Psoas muscle (tissue), 8 donors: Measurements from ENCODE around the gene TRIM17. TPM values are rescaled to one million over a fixed set of nuclear protein-coding genes. Genes with fewer than 3 reads are reported as not detected.
A peak's percentile ranks its signal among the peaks of the same experiment; 100 is the strongest.

Source experiments
- ATAC-seq, 4 donors: fragments of 200-7000 bp; cut with Tn5 transposase; one replicate each; pipeline ENCODE4 v1.9.1; 2020; ENCODE audit warnings: moderate library complexity in 3 of 4, mild to moderate bottlenecking in 2 of 4
- DNase-seq, 2 donors: peaks; one replicate each; pipeline ENCODE4 v3.0.0-alpha.2; 2020
- H3K27ac ChIP-seq: fragments of 200-600 bp; one replicate; pipeline ENCODE4 v1.8.0; 2022
- H3K27me3 ChIP-seq, 3 donors: fragments of 200-600 bp in 1 of 3; one replicate each; pipeline versions ENCODE4 v1.6.1 to v1.8.0; 2013 to 2022; ENCODE audit warnings: low read length in 2 of 3, mild to moderate bottlenecking in 2 of 3, moderate library complexity in 1 of 3; ENCODE audit not compliant: insufficient read depth in 3 of 3
- H3K36me3 ChIP-seq, 2 donors: fragments of 200-600 bp in 1 of 2; one replicate each; pipeline versions ENCODE4 v1.6.1 to v1.8.0; 2013 to 2022; ENCODE audit warnings: low read depth in 1 of 2, mild to moderate bottlenecking in 1 of 2, moderate library complexity in 1 of 2; ENCODE audit not compliant: insufficient read depth in 1 of 2
- H3K4me1 ChIP-seq: fragments of 200-600 bp; one replicate; pipeline ENCODE4 v1.8.0; 2022
- H3K4me3 ChIP-seq: fragments of 200-600 bp; one replicate; pipeline ENCODE4 v1.8.0; 2022; ENCODE audit warnings: mild to moderate bottlenecking
- H3K9me3 ChIP-seq: fragments of 200-600 bp; one replicate; pipeline ENCODE4 v1.8.0; 2022
- WGBS, 3 donors: extraction: QIAGEN DNeasy Blood & Tissue Kit; methylation state at CpG; one replicate each; pipeline versions ENCODE4 v1.1.6 to v1.1.7; 2013; 5-methylcytosine and 5-hydroxymethylcytosine counted together
- intact Hi-C, 2 donors: fragments of 100-400 bp; cut with DNase I; formaldehyde crosslinking; loops; one replicate each; pipeline versions ENCODE4 v1.11.0 to v1.14.2; 2022
- polyA plus RNA-seq, 3 donors: library from polyadenylated mRNA; stranded (reverse); fragments of 200-250 nt; gene quantifications; one replicate each; pipeline ENCODE4 v1.2.3, GENCODE V29; 2013
- total RNA-seq, 4 donors: library from RNA; stranded (reverse); fragmentation: NEBNext Ultra II Directional in 2 of 4; extraction: Animal tissue kit (Norgen Biotek cat#: 25700) in 2 of 4; gene quantifications; one replicate each; pipeline versions ENCODE4 v1.2.1 to v1.2.4, GENCODE V29; 2021 to 2023
- TF ChIP-seq, protein P1 (sequence below): fragments of 200-600 bp; IDR thresholded peaks from one replicate; pipeline ENCODE4 v1.8.0; 2022; ENCODE audit warnings: antibody characterized with exemption
- donor health status: healthy with polysubstance abuse.
- donor health status: DM: no; HTN: no; CAD: no; lungs with moderate emphysema.
- donor health status: Bipolar disorder and iron deficiency.
- donor health status: healthy.
- donor health status: DM: yes; HTN: yes; CAD: no.
- donor health status: DM: no; HTN: no; CAD: no.
- donor health status: DM: no; HTN: no; CAD: no.
- donor health status: DM: yes; HTN: yes; CAD: no.

The TRIM17 gene
- total and polyA plus RNA-seq, 7 donors = 0.03 TPM; not detected in 6

DNA sequence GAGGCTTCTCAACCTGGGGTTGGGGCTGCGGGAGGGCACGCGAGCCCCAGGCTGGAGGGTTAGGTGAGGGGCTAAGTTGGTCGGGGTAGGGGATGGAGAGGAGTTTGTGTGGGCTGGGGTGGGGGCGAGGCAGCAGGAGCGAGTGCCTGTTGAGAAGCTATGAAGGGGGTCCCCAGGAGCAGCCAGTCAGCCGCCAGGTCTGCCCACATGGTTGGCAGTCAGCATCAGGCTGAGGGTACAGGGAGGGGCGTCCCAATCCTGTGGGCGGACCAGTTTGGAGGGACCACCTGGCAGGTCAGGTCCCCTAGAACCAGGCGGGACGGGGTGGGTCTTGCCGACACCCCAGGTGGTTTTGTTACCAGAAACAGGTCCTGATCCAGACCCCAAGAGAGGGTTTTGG lies 400 bp upstream of the TRIM17 start:
- Histone ChIP-seq H3K36me3 (no peaks in the 10 kb centered on the region), H3K4me3 (no peak overlapping the region), H3K9me3 (no peaks in the 10 kb centered on the region), H3K27me3 (peaks cover 0 to 35% (median 13%) of the 10 kb centered on the region in 3 donors), H3K4me1 (peaks cover 5% of the 10 kb centered on the region), H3K27ac (no peak overlapping the region)
- ATAC-seq = peak in 2 of 4 donors; percentile 2 to 5
- WGBS, 3 donors = 18 to 28% (median 26%) methylated on average over 11 to 12 of the region's 12 CpGs
- TF ChIP-seq, protein P1, sequence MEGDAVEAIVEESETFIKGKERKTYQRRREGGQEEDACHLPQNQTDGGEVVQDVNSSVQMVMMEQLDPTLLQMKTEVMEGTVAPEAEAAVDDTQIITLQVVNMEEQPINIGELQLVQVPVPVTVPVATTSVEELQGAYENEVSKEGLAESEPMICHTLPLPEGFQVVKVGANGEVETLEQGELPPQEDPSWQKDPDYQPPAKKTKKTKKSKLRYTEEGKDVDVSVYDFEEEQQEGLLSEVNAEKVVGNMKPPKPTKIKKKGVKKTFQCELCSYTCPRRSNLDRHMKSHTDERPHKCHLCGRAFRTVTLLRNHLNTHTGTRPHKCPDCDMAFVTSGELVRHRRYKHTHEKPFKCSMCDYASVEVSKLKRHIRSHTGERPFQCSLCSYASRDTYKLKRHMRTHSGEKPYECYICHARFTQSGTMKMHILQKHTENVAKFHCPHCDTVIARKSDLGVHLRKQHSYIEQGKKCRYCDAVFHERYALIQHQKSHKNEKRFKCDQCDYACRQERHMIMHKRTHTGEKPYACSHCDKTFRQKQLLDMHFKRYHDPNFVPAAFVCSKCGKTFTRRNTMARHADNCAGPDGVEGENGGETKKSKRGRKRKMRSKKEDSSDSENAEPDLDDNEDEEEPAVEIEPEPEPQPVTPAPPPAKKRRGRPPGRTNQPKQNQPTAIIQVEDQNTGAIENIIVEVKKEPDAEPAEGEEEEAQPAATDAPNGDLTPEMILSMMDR = no peak
- DNase-seq = no peak
- intact Hi-C loops = no loop called here

GRCh38 chr1:228415853-228416216 lies 826 bp downstream of the TRIM17 start:
- H3K36me3 ChIP-seq = no peaks in the 10 kb centered on the region
- peak overlapping the region; percentile 55 for H3K4me3 ChIP-seq
- WGBS, 3 donors = 17 to 27% (median 22%) methylated on average over 23 of the region's 23 CpGs
- ATAC-seq = peak in 3 of 4 donors; percentile 2 to 16 (median 4)
- H3K27ac ChIP-seq = no peak overlapping the region
- no peaks in the 10 kb centered on the region for H3K9me3 ChIP-seq
- H3K4me1 ChIP-seq = peaks cover 5% of the 10 kb centered on the region
- DNase-seq = no peak
- H3K27me3 ChIP-seq = peaks cover 0 to 35% (median 13%) of the 10 kb centered on the region in 3 donors
- intact Hi-C loops = no loop called here
- TF ChIP-seq, protein P1 = no peak

GRCh38 chr1:228415221-228415620 lies 1.4 kb downstream of the TRIM17 start:
- TF ChIP-seq, protein P1 = no peak
- peaks cover 5% of the 10 kb centered on the region for H3K4me1 ChIP-seq
- H3K27me3 ChIP-seq = peaks cover 0 to 35% (median 13%) of the 10 kb centered on the region in 3 donors
- no peak overlapping the region for H3K27ac ChIP-seq
- WGBS, 3 donors = 39 to 61% (median 53%) methylated on average over 6 to 7 of the region's 7 CpGs
- H3K36me3 ChIP-seq = no peaks in the 10 kb centered on the region
- no peak for ATAC-seq
- no peaks in the 10 kb centered on the region for H3K9me3 ChIP-seq
- DNase-seq = no peak
- intact Hi-C loops = no loop called here
- H3K4me3 ChIP-seq = no peak overlapping the region

DNA sequence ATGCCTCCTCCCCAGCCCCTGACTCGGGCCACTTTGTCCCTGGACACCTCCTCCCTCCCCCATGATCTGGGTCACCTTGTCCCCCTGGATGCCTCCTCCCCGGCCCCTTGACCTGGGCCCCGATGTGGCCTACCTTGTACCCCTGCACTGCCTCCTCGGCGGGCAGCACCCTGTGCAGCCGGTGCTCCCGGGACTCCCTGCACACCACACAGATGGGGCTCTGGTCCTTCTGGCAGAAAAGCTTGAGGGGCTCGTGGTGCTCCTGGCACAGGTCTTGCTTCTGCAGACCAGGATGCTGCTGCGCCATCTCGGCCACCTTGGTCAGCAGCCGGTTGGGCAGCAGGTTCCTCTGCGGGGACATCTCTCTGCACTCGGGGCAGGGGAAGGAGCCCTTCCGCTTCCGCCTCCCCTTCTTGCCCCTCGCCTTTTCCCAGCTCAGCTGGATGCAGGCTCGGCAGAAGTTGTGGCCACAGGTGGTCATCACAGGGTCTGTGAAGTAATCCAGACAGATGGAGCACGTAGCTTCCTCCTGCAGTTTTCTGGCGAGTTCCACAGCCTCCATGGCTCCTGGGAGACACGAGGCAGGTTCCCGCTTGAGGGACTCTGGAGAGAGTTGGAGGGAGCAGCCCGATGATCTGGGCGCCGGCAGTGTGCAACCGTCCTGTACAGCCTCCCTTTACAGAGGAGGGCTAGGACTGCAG lies 2.0 kb downstream of the TRIM17 start:
- ATAC-seq (no peak), DNase-seq (no peak)
- no peaks in the 10 kb centered on the region for H3K36me3 ChIP-seq
- H3K27me3 ChIP-seq = peaks cover 0 to 35% (median 13%) of the 10 kb centered on the region in 3 donors
- H3K4me3 ChIP-seq = no peak overlapping the region
- intact Hi-C loops = no loop called here
- H3K27ac ChIP-seq = no peak overlapping the region
- H3K9me3 ChIP-seq = no peaks in the 10 kb centered on the region
- WGBS, 3 donors = 72 to 79% (median 77%) methylated on average over 24 to 25 of the region's 25 CpGs
- TF ChIP-seq, protein P1 = no peak
- H3K4me1 ChIP-seq = peaks cover 5% of the 10 kb centered on the region
